ENCODE measurements around the gene TLR5. TPM values are rescaled to one million over a fixed set of nuclear protein-coding genes. Genes with fewer than 3 reads are reported as not detected.

The TLR5 gene
- total and polyA plus RNA-seq, 12 donors: 0.45 to 5.0 (median 1.5) TPM

GRCh38 chr1:223059526-223059925 lies 83.5 kb downstream of the TLR5 start:
- no peak overlapping the region for H3K27ac ChIP-seq
- no peaks in the 10 kb centered on the region for H3K27me3 ChIP-seq
- no peak overlapping the region for H3K4me3 ChIP-seq
- DNase-seq (no peak), ATAC-seq (no peak)
- no peaks in the 10 kb centered on the region for H3K4me1 ChIP-seq
- WGBS, 2 donors: 97 to 98% methylated on average over 9 of the region's 9 CpGs
- H3K36me3 ChIP-seq: no peaks in the 10 kb centered on the region
- H3K9me3 ChIP-seq: no peaks in the 10 kb centered on the region
- intact Hi-C loops (cut with DNase I): no loop called here
- no peak for TF ChIP-seq CTCF (IDR thresholded peaks at IDR 0.05)

Other genes starting within 250 kb of the TLR5 start
- gene SUSD4, start 220.9 kb upstream of the TLR5 start, total RNA-seq: 10 to 100 TPM in 2 of 10 donors, 1 to 10 TPM in 8; 1.6 to 36.5 (median 6.9) TPM
- gene SUSD4, start 220.9 kb upstream of the TLR5 start, polyA plus RNA-seq: 1 to 10 TPM in 1 of 2 donors, under 1 TPM in 1; 0.99 to 6.1 TPM

Data from heart right ventricle (tissue), 16 donors.